HG03571 (cell line): ENCODE measurements around the gene VASH2.

Experiments used
- ATAC-seq: cut with Tn5 transposase; IDR thresholded peaks from one replicate; pipeline ENCODE4 v1.9.1; 2021; ENCODE audit not compliant: unreplicated experiment

VASH2 gene

GRCh38 chr1:212928323-212929291 is 21.7 kb upstream of the VASH2 start:
- ATAC-seq: peak; percentile 56

GRCh38 chr1:212930986-212931678 is 19.2 kb upstream of the VASH2 start:
- no peak for ATAC-seq

- no peak for ATAC-seq
Observed at GRCh38 chr1:212933815-212934471, 16.4 kb upstream of the VASH2 start.

DNA sequence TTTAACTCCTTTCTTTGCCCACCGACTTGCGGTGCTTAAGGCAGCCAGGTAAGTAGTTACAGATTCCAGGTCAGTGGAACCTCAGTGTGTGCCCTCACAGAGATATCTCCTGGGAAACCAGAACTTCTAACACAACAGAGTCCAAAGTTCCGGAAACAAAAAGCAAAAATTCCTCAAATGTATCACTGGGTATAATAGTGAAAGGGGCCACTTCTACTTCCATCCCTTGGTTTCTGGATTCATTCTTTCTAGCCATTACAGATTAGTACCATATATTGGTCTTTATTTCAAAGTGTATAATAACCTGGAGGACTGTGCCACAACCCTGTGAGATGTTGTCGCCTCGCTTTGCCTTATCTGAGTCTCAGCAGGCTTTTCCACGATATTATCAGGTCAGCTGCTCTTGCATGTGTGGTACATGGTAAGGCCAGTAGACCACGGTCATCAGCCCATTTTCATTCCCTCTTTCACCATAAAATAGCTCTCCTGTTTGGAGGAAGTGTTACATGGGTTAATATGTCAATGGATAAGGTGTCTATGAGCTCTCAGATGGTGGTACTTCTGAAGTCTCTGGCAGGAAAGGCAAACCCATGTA is 14.9 kb upstream of the VASH2 start:
- ATAC-seq: no peak

DNA sequence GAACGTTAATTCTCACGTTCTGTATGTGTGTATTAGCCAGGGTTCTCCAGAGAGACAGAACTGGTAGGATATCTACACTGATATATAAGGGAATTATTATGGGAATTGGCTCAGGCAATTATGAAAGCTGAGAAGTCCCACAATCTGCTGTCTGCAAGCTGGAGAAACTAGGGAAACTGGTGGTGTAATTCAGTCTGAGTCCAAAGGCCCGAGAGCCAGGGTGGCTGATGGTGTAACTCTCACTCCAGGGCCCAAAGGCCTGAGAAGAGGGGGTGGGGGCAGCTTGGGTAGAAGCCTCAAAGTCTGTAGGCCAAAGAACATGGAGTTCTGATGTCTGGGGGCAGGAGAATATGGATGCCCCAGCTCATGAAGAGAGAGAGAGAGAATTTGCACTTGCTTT is 13.3 kb upstream of the VASH2 start:
- no peak for ATAC-seq

GRCh38 chr1:212938846-212939245 is 11.5 kb upstream of the VASH2 start:
- no peak for ATAC-seq

- no peak for ATAC-seq
Observed at GRCh38 chr1:212941452-212941851, 8.9 kb upstream of the VASH2 start.

GRCh38 chr1:212942679-212943392 is 7.5 kb upstream of the VASH2 start:
- ATAC-seq: no peak

GRCh38 chr1:212943393-212943710 is 7.0 kb upstream of the VASH2 start:
- no peak for ATAC-seq

DNA sequence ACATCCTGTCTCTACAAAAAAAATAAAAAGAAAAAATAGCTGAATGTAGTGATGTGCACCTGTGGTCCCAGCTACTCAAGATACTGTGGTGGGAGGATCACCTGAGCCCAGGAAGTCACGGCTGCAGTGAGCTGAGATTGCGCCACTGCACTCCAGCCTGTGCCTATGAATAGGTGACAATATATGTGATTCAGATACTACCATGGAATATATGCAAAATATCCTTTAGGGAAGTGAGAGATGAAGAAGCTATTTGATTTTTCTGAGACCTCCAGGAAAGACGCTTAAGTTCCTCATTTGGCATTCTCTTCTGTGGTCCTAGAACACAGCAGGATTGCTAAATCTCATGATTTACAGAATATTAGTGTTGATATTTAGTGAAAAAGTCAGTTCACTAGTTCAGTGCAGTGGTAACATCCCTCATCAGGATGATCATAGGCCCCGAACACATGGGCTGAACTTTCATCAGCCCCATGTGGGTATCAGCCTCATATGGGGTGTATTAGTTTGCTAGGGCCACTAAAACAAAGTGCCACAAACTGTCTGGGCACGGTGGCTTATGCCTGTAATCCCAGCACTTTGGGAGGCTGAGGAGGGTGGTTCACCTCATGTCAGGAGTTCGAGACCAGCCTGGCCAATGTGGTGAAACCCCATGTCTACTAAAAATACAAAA is 6.0 kb upstream of the VASH2 start:
- no peak for ATAC-seq

- no peak for ATAC-seq
Observed at GRCh38 chr1:212945056-212945455, 5.3 kb upstream of the VASH2 start.

DNA sequence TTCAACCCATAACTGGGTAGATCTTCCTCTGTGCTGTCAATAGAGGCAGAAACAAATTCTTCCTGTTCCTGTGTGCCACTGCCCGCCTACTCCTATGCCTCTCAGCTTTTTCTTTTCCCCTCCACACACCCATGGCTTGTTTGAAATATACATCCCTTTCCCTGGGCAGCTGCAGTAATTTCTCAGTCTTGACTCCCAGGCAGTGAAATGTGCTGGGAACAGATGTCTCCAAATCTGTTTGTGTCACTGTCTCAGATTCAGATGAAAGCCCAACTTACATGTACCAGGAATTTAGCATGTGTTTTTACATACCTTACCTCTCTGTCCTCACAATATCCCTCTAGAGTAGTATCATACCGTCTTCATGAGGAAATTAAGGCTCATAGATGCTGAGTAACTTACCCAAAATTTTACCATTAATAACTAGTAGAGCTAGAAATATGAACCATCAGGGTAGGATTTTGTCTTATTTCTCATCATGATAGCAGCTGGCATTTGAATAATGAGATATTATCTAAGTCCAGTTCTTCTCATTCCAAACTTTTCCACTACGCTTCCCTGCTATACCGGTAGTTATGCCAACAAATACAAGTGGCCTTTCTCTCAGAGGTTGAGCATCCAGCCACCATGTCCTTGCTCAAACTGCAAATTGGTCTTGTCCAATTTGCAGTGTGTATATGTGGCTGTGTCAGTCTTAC is 4.7 kb upstream of the VASH2 start:
- ATAC-seq: no peak

- ATAC-seq: no peak
Observed at GRCh38 chr1:212946872-212947271, 3.5 kb upstream of the VASH2 start.

GRCh38 chr1:212949771-212950170 is 570 bp upstream of the VASH2 start:
- ATAC-seq: no peak

- peak; percentile 17 for ATAC-seq
Observed at GRCh38 chr1:212951126-212951946, 995 bp downstream of the VASH2 start.

DNA sequence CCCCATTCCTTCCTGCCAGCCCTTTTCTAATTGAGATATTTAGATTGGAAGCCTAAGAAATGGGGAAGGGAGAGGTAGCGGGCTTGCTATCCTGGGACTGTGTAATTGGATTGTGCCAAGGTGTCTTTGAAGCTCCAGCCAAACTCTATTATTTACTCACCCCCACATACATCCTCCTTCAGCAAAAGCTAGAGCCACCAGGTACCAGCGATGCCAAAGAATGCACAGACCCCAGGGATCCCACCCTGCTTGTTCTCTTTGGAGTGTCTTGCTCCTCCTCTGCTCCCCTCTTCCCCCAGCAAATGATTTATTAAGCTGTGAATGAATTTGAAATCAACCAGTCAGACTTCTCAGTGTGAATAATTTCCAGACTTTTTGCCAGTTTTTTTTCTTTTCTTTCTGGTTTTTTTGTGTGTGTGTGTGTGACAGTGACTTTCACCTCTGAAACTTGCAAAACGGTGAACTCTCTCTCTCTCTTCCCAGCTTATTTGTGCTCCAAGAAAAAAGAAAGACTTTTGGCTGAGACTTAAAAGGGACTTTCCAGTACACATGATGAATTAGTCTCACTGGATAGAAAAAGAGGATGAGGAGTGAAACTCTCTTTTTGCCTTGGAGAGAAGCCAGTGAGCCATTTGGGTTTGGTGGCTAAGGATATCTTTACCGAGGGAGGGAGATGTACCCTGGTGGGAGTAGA is 1.8 kb downstream of the VASH2 start:
- ATAC-seq: no peak

- ATAC-seq: no peak
Observed at GRCh38 chr1:212952641-212952976, 2.3 kb downstream of the VASH2 start.

- ATAC-seq: no peak
Observed at GRCh38 chr1:212953321-212953720, 3.0 kb downstream of the VASH2 start.
